Measurements from ENCODE around the gene DOCK10. TPM values are rescaled to one million over a fixed set of nuclear protein-coding genes. Genes with fewer than 3 reads are reported as not detected.

DOCK10 gene
- total and polyA plus RNA-seq, 10 of the 15 experiments (the other 5 are each of a cell fraction or from before 2014, with no cell fraction given): 16.9 to 120 (median 85.5) TPM

DNA sequence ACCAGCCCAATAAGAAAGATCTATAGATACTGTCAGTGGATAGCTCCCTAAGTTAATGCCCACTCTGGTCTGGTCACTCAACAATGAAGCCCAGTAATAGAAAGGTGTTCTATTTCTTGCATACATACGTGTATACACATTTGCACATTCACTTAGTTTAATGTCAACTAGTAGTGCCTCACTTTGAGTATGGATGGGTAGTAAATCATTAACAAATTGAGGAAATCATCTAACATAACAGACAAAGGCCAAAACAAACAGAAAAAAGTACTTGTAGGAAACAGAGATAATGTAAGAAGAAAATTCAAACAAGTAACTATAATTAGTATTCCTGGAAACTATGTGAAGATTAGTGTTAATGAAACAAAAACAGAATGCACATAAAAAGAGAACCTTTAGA, 312.8 kb downstream of the DOCK10 start:
- Histone ChIP-seq H3K36me3 (ENCODE audit: control insufficient read depth in 2 of 2, insufficient read depth in 2 of 2, low read length in 1 of 2) (no peaks in the 10 kb centered on the region), H3K27ac (ENCODE audit: control insufficient read depth, insufficient read depth) (no peak overlapping the region), H3K4me3 (no peak overlapping the region), H4K20me1 (ENCODE audit: control insufficient read depth, insufficient read depth) (no peaks in the 10 kb centered on the region), H2AFZ (ENCODE audit: control insufficient read depth, low read depth, low read length) (no peak overlapping the region), H3K4me1 (ENCODE audit: control insufficient read depth, insufficient read depth, low read length) (no peaks in the 10 kb centered on the region), H3K9me3 (replicated peaks; ENCODE audit: control insufficient read depth, insufficient read depth, low read length) (no peaks in the 10 kb centered on the region; the same call in 2 of the 3 replicates), H3K79me2 (ENCODE audit: control insufficient read depth, insufficient read depth, low read length) (no peaks in the 10 kb centered on the region), H3K27me3 (replicated peaks in 1 of 2; ENCODE audit: control insufficient read depth in 2 of 2, insufficient read depth in 2 of 2, low read length in 1 of 2) (no peaks in the 10 kb centered on the region), H3K4me2 (ENCODE audit: control insufficient read depth, insufficient read depth) (no peak overlapping the region), H3K9ac (ENCODE audit: control insufficient read depth, insufficient read depth, low read length) (no peak overlapping the region)
- ChIA-PET CTCF (no interaction called here), SMC1A (ENCODE audit: uncharacterized antibody, unreplicated experiment) (no interaction called here), POLR2A (no interaction called here), RAD21 (ENCODE audit: unreplicated experiment) (no interaction called here)
- in situ Hi-C loops (cut with MboI): no loop called here
- no TSS peak for BruUV-seq (replicated peaks)
- no peak for DNase-seq (ENCODE audit: low read depth, low spot score)
- TF ChIP-seq SMARCA5 (IDR thresholded peaks at IDR 0.05): no peak
- TF ChIP-seq SUPT20H (IDR thresholded peaks at IDR 0.05; ENCODE audit: borderline replicate concordance, control insufficient read depth, low read depth, low read length): no peak
- TF ChIP-seq ZNF217 (IDR thresholded peaks at IDR 0.05): no peak
- no peak for TF ChIP-seq SPI1 (IDR thresholded peaks at IDR 0.05; ENCODE audit: borderline replicate concordance, insufficient read depth, low read depth, low read length)
- no peak for TF ChIP-seq ATF2 (IDR thresholded peaks at IDR 0.05; ENCODE audit: low read length)
- no peak for TF ChIP-seq ZNF622 (IDR thresholded peaks at IDR 0.05)
- TF ChIP-seq MEF2B (IDR thresholded peaks at IDR 0.05; ENCODE audit: partially characterized antibody, poor library complexity, severe bottlenecking): no peak
- TF ChIP-seq ESRRA (IDR thresholded peaks at IDR 0.05; ENCODE audit: low read length): no peak
- TF ChIP-seq TAF1 (IDR thresholded peaks at IDR 0.05; ENCODE audit: borderline replicate concordance, low read depth, low read length): no peak
- no peak for TF ChIP-seq SREBF1 (IDR thresholded peaks at IDR 0.05; ENCODE audit: low read length)
- no peak for TF ChIP-seq IRF5 (IDR thresholded peaks at IDR 0.05; ENCODE audit: borderline replicate concordance)
- TF ChIP-seq NFYB (IDR thresholded peaks at IDR 0.05; ENCODE audit: insufficient read depth, low read depth, low read length): no peak
- TF ChIP-seq ZBED1 (IDR thresholded peaks at IDR 0.05; ENCODE audit: borderline replicate concordance): no peak
- TF ChIP-seq EZH2 (IDR thresholded peaks at IDR 0.05; ENCODE audit: borderline replicate concordance, control insufficient read depth, low read depth, low read length): no peak
- TF ChIP-seq POLR2AphosphoS2 (IDR thresholded peaks at IDR 0.05; ENCODE audit: low read depth, low read length): no peak
- TF ChIP-seq BMI1 (IDR thresholded peaks at IDR 0.05; ENCODE audit: borderline replicate concordance): no peak
- TF ChIP-seq CREM (IDR thresholded peaks at IDR 0.05; ENCODE audit: low read depth): no peak
- TF ChIP-seq TCF3 (IDR thresholded peaks at IDR 0.05; ENCODE audit: borderline replicate concordance, insufficient read depth, low read depth, low read length): no peak
- TF ChIP-seq STAT1 (conservative IDR thresholded peaks at IDR 0.05): no peak
- WGBS (ENCODE audit: insufficient coverage, insufficient replicate concordance, low lambda C conversion rate, missing lambda C conversion rate): 27% methylated on average over 1 of the region's 1 CpG
- FAIRE-seq: no peak
- no peak for ATAC-seq
- intact Hi-C loops (cut with micrococcal nuclease; ENCODE audit: unreplicated experiment): no loop called here
